CD14-positive monocyte (primary cell): ENCODE results near the gene TICRR. TPM values are rescaled to one million over a fixed set of nuclear protein-coding genes. Genes with fewer than 3 reads are reported as not detected.

Experiments used
- DNase-seq, 3 donors: peaks; one replicate each; pipeline ENCODE4 v3.0.0-alpha.2; 2011 to 2022
- H2AFZ ChIP-seq: 2 replicates; pipeline ENCODE4 v1.6.0; 2012; ENCODE audit warnings: mild to moderate bottlenecking, low read depth, low read length, inconsistent platforms; ENCODE audit not compliant: insufficient read depth, poor library complexity, severe bottlenecking
- H3K27ac ChIP-seq, 2 donors: 1 replicate in 1 of 2; 2 replicates in 1 of 2; pipeline ENCODE4 v1.5.1; 2012 to 2013; ENCODE audit warnings: low read length in 2 of 2, control low read depth in 1 of 2, inconsistent platforms in 1 of 2, low read depth in 1 of 2, mild to moderate bottlenecking in 1 of 2
- H3K27me3 ChIP-seq, 2 donors: one replicate each; pipeline versions ENCODE4 v1.6.0 to v1.6.1; 2011 to 2013; ENCODE audit warnings: low read length in 2 of 2; ENCODE audit not compliant: control insufficient read depth in 2 of 2, insufficient read depth in 2 of 2
- H3K36me3 ChIP-seq, 2 donors: replicated peaks in 1 of 2; 1 replicate in 1 of 2; 2 replicates in 1 of 2; pipeline versions ENCODE4 v1.5.1 to v1.6.1; 2012 to 2013; ENCODE audit warnings: low read length in 2 of 2, control low read depth in 1 of 2, inconsistent platforms in 1 of 2, mild to moderate bottlenecking in 1 of 2; ENCODE audit not compliant: insufficient read depth in 2 of 2, control insufficient read depth in 1 of 2
- H3K4me1 ChIP-seq, 2 donors: 1 replicate in 1 of 2; 2 replicates in 1 of 2; pipeline versions ENCODE4 v1.5.1 to v1.6.1; 2012 to 2013; ENCODE audit warnings: low read length in 2 of 2, control low read depth in 1 of 2, inconsistent platforms in 1 of 2, mild to moderate bottlenecking in 1 of 2, moderate library complexity in 1 of 2; ENCODE audit not compliant: insufficient read depth in 2 of 2, control insufficient read depth in 1 of 2
- H3K4me2 ChIP-seq: replicated peaks from 2 replicates; pipeline ENCODE3; 2012; ENCODE audit warnings: low read length, moderate library complexity, mild to moderate bottlenecking; ENCODE audit not compliant: poor library complexity, severe bottlenecking; ENCODE audit errors: extremely low read depth
- H3K4me3 ChIP-seq, 3 experiments: fragments of 200-600 bp in 1 of 3; sonication (generic) in 1 of 3; replicated peaks in 1 of 3; 1 replicate in 2 of 3; 2 replicates in 1 of 3; pipeline ENCODE4 v1.5.1; 2011 to 2013; ENCODE audit warnings: low read length in 3 of 3, mild to moderate bottlenecking in 3 of 3, control low read depth in 2 of 3, low read depth in 2 of 3, inconsistent platforms in 1 of 3, moderate library complexity in 1 of 3
- H3K79me2 ChIP-seq: 2 replicates; pipeline ENCODE4 v1.6.0; 2012; ENCODE audit warnings: mild to moderate bottlenecking, control low read depth, inconsistent platforms, low read length, moderate library complexity; ENCODE audit not compliant: insufficient read depth
- H3K9ac ChIP-seq: 2 replicates; pipeline ENCODE4 v1.6.0; 2017; ENCODE audit warnings: low read length, mild to moderate bottlenecking; ENCODE audit not compliant: insufficient read depth, poor library complexity, severe bottlenecking
- H3K9me3 ChIP-seq, 2 donors: replicated peaks in 1 of 2; 1 replicate in 1 of 2; 2 replicates in 1 of 2; pipeline versions ENCODE4 v1.5.1 to v1.6.1; 2012 to 2013; ENCODE audit warnings: low read length in 2 of 2, control low read depth in 1 of 2; ENCODE audit not compliant: control insufficient read depth in 1 of 2, insufficient read depth in 1 of 2
- H4K20me1 ChIP-seq: 2 replicates; pipeline ENCODE4 v1.6.0; 2012; ENCODE audit warnings: mild to moderate bottlenecking, low read length, control low read depth, moderate library complexity; ENCODE audit not compliant: insufficient read depth
- H3K27ac Mint-ChIP-seq, 7 donors: one replicate each; pipeline ENCODE4 v1.8.0; 2020; ENCODE audit warnings: mild to moderate bottlenecking in 7 of 7, mixed read lengths in 7 of 7, moderate library complexity in 6 of 7, inconsistent platforms in 2 of 7
- H3K27me3 Mint-ChIP-seq, 3 donors: one replicate each; pipeline ENCODE4 v1.8.0; 2021 to 2022; ENCODE audit warnings: low read depth in 3 of 3, mild to moderate bottlenecking in 3 of 3, mixed read lengths in 3 of 3, moderate library complexity in 3 of 3, inconsistent platforms in 1 of 3
- H3K36me3 Mint-ChIP-seq, 2 donors: one replicate each; pipeline ENCODE4 v1.8.0; 2020; ENCODE audit warnings: mixed read lengths in 2 of 2, inconsistent platforms in 1 of 2, mild to moderate bottlenecking in 1 of 2
- H3K4me1 Mint-ChIP-seq: one replicate; pipeline ENCODE4 v1.8.0; 2020; ENCODE audit warnings: mild to moderate bottlenecking, mixed read lengths
- H3K4me3 Mint-ChIP-seq, 2 donors: one replicate each; pipeline ENCODE4 v1.8.0; 2020; ENCODE audit warnings: mild to moderate bottlenecking in 2 of 2, mixed read lengths in 2 of 2, moderate library complexity in 1 of 2
- H3K9me3 Mint-ChIP-seq, 7 donors: one replicate each; pipeline ENCODE4 v1.8.0; 2020 to 2022; ENCODE audit warnings: mixed read lengths in 7 of 7, mild to moderate bottlenecking in 6 of 7, moderate library complexity in 6 of 7, inconsistent platforms in 2 of 7
- CTCF ChIP-seq: fragments of 200-600 bp; IDR thresholded peaks from one replicate; pipeline ENCODE4 v1.8.0; 2022; ENCODE audit warnings: antibody characterized with exemption, mild to moderate bottlenecking
- WGBS: methylation state at CpG from one replicate; pipeline ENCODE4 v1.1.5; 2013; ENCODE audit warnings: missing lambda C conversion rate; ENCODE audit not compliant: insufficient coverage; 5-methylcytosine and 5-hydroxymethylcytosine counted together
- intact Hi-C, 2 donors: fragments of 100-400 bp; cut with micrococcal nuclease; formaldehyde crosslinking; loops; one replicate each; pipeline versions ENCODE4 v1.15.0 to v1.15.1; 2023
- polyA minus RNA-seq: library from RNA; depleted of rRNA, polyadenylated mRNA; stranded (reverse); fragments of >200 nt; gene quantifications from 2 replicates; pipeline ENCODE4 v1.2.3, GENCODE V29; 2012
- polyA plus RNA-seq, 3 donors: library from polyadenylated mRNA; depleted of rRNA in 1 of 3; unstranded in 2 of 3; stranded (reverse) in 1 of 3; fragments of 300-500 nt in 2 of 3; fragments of >200 nt in 1 of 3; fragmentation: Illumina TruSeq in 2 of 3; gene quantifications; 1 replicate in 2 of 3; 2 replicates in 1 of 3; pipeline ENCODE4 v1.2.3, GENCODE V29; 2012 to 2021
- total RNA-seq, 12 experiments: library from RNA in 1 of 12; stranded (reverse) in 1 of 12; fragments of 120-200 nt in 1 of 12; gene quantifications; one replicate each; pipeline ENCODE4 v1.2.4 and lab custom pipeline; 2013 to 2026; ENCODE audit warnings: mixed read lengths in 6 of 12, inconsistent platforms in 1 of 12

TICRR gene, protein sequence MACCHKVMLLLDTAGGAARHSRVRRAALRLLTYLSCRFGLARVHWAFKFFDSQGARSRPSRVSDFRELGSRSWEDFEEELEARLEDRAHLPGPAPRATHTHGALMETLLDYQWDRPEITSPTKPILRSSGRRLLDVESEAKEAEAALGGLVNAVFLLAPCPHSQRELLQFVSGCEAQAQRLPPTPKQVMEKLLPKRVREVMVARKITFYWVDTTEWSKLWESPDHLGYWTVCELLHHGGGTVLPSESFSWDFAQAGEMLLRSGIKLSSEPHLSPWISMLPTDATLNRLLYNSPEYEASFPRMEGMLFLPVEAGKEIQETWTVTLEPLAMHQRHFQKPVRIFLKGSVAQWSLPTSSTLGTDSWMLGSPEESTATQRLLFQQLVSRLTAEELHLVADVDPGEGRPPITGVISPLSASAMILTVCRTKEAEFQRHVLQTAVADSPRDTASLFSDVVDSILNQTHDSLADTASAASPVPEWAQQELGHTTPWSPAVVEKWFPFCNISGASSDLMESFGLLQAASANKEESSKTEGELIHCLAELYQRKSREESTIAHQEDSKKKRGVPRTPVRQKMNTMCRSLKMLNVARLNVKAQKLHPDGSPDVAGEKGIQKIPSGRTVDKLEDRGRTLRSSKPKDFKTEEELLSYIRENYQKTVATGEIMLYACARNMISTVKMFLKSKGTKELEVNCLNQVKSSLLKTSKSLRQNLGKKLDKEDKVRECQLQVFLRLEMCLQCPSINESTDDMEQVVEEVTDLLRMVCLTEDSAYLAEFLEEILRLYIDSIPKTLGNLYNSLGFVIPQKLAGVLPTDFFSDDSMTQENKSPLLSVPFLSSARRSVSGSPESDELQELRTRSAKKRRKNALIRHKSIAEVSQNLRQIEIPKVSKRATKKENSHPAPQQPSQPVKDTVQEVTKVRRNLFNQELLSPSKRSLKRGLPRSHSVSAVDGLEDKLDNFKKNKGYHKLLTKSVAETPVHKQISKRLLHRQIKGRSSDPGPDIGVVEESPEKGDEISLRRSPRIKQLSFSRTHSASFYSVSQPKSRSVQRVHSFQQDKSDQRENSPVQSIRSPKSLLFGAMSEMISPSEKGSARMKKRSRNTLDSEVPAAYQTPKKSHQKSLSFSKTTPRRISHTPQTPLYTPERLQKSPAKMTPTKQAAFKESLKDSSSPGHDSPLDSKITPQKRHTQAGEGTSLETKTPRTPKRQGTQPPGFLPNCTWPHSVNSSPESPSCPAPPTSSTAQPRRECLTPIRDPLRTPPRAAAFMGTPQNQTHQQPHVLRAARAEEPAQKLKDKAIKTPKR (N-terminal part only)
- 0.08 TPM for total RNA-seq (2013)
- polyA plus RNA-seq (not detected), polyA minus RNA-seq (under 0.01 TPM in 2 replicates), total RNA-seq (lab: John Stamatoyannopoulos, UW) (0.14 to 7.5 (median 0.59) reads per million in 11 experiments)

GRCh38 chr15:89575146-89575655, at the start of gene TICRR:
Gene TICRR, plus strand, starts transcription at chr15:89575469. Its CDS starts 118 bp downstream, at chr15:89575587.
- Mint-ChIP-seq H3K27ac (peak within 1 kb of the TSS in 6 of 7 donors; percentile 35 to 78 (median 58)), H3K9me3 (peaks cover 0 to 3% (median 0%) of the 10 kb centered on the region in 7 donors), H3K4me1 (peaks cover 38% of the 10 kb centered on the region), H3K4me3 (peak within 1 kb of the TSS; percentile 86 to 94), H3K36me3 (peaks cover 2 to 8% of the 10 kb centered on the region in 2 donors), H3K27me3 (peaks cover 9 to 21% (median 19%) of the 10 kb centered on the region in 3 donors)
- peak within 1 kb of the TSS; percentile 97 for H2AFZ ChIP-seq
- 0% methylated on average over 34 of the region's 37 CpGs for WGBS
- H3K9ac ChIP-seq = peak within 1 kb of the TSS; percentile 63
- TF ChIP-seq CTCF = no peak
- H3K27me3 ChIP-seq = peaks cover 0 to 5% of the 10 kb centered on the region in 2 donors
- H4K20me1 ChIP-seq = no peaks in the 10 kb centered on the region
- peaks cover 50% of the 10 kb centered on the region for H3K79me2 ChIP-seq
- peak within 1 kb of the TSS in 1 of 2 donors; percentile 50 for H3K27ac ChIP-seq
- H3K4me1 ChIP-seq = peaks cover 24 to 35% of the 10 kb centered on the region in 2 donors
- H3K4me3 ChIP-seq = peak within 1 kb of the TSS; percentile 66 to 97 (median 87)
- peak within 1 kb of the TSS; percentile 90 for H3K4me2 ChIP-seq
- H3K9me3 ChIP-seq = no peaks in the 10 kb centered on the region
- DNase-seq = peak; percentile 98 to 99 (median 98)
- intact Hi-C loops = loop anchor here in 1 of 2 donors (10.0 kb wide), 3 partner anchors 240 to 1110 kb away; partner anchors contain the start of genes CIB1, GDPGP1, MRPL46 and MRPS11
- peaks cover 0 to 2% of the 10 kb centered on the region in 2 donors for H3K36me3 ChIP-seq
